Measurements from ENCODE around the gene TPP2.

DNA sequence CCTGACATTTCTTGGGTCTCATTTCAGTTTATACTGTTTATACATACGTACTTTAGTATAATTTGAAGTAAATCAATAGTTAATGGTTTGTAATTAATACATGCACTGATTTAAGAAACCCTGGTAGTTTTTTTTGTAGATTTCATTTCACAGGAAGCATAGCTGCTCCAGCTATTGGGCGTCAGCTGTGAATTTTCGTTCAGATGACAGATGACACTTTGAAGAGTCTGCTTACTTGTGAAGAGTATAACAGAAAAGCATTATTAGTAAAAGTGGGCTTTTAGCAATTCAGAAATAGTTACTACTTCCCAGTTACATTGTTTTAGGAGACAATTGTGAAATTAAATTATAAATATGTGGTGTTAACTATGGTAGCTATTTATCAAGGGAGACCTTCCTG lies 53.7 kb downstream of the TPP2 start:
- TF ChIP-seq JAZF1 (CRISPR knock-in tag; IDR thresholded peaks at IDR 0.05) (no peak), SMAD4 (CRISPR knock-in tag; IDR thresholded peaks at IDR 0.05) (no peak), ZNF396 (CRISPR knock-in tag; IDR thresholded peaks at IDR 0.05; ENCODE audit: borderline replicate concordance) (no peak), NR1H2 (CRISPR knock-in tag; IDR thresholded peaks at IDR 0.05) (no peak), ATF3 (CRISPR knock-in tag; conservative IDR thresholded peaks at IDR 0.05) (no peak), MYBL2 (CRISPR knock-in tag; IDR thresholded peaks at IDR 0.05) (no peak), NR2C2 (CRISPR knock-in tag; IDR thresholded peaks at IDR 0.05) (no peak), FOXP1 (CRISPR knock-in tag; IDR thresholded peaks at IDR 0.05; ENCODE audit: borderline replicate concordance) (no peak), TEAD4 (CRISPR knock-in tag; IDR thresholded peaks at IDR 0.05) (no peak), ZNF416 (CRISPR knock-in tag; IDR thresholded peaks at IDR 0.05) (no peak)
- TF ChIP-seq, protein P1, sequence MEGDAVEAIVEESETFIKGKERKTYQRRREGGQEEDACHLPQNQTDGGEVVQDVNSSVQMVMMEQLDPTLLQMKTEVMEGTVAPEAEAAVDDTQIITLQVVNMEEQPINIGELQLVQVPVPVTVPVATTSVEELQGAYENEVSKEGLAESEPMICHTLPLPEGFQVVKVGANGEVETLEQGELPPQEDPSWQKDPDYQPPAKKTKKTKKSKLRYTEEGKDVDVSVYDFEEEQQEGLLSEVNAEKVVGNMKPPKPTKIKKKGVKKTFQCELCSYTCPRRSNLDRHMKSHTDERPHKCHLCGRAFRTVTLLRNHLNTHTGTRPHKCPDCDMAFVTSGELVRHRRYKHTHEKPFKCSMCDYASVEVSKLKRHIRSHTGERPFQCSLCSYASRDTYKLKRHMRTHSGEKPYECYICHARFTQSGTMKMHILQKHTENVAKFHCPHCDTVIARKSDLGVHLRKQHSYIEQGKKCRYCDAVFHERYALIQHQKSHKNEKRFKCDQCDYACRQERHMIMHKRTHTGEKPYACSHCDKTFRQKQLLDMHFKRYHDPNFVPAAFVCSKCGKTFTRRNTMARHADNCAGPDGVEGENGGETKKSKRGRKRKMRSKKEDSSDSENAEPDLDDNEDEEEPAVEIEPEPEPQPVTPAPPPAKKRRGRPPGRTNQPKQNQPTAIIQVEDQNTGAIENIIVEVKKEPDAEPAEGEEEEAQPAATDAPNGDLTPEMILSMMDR (IDR thresholded peaks at IDR 0.05) = no peak
- TF ChIP-seq, protein P2, sequence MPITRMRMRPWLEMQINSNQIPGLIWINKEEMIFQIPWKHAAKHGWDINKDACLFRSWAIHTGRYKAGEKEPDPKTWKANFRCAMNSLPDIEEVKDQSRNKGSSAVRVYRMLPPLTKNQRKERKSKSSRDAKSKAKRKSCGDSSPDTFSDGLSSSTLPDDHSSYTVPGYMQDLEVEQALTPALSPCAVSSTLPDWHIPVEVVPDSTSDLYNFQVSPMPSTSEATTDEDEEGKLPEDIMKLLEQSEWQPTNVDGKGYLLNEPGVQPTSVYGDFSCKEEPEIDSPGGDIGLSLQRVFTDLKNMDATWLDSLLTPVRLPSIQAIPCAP (CRISPR knock-in tag; IDR thresholded peaks at IDR 0.05) = no peak
